Measurements from ENCODE around the gene CHCHD3. TPM values are rescaled to one million over a fixed set of nuclear protein-coding genes. Genes with fewer than 3 reads are reported as not detected.

Gene CHCHD3
- total RNA-seq, 1 experiment from 2014 or later: 114 TPM

GRCh38 chr7:132856416-132856815 is 225.5 kb downstream of the CHCHD3 start:
- Mint-ChIP-seq H3K27me3 (ENCODE audit: low read depth) (no peaks in the 10 kb centered on the region), H3K27ac (0 out of 2 replicates have a peak overlapping the region, but pooled peaks have one; percentile 41), H3K4me3 (no peak overlapping the region), H3K9me3 (no peaks in the 10 kb centered on the region), H3K4me1 (peaks cover 22% of the 10 kb centered on the region), H3K36me3 (no peaks in the 10 kb centered on the region)
- TF ChIP-seq ZNF263 (CRISPR knock-in tag; IDR thresholded peaks at IDR 0.05; ENCODE audit: low read depth) (no peak), OVOL2 (CRISPR knock-in tag; IDR thresholded peaks at IDR 0.05; ENCODE audit: borderline replicate concordance) (no peak), GTF2I (CRISPR knock-in tag; conservative IDR thresholded peaks at IDR 0.05) (no peak), NR2C2 (CRISPR knock-in tag; IDR thresholded peaks at IDR 0.05) (no peak), HMGA2 (CRISPR knock-in tag; IDR thresholded peaks at IDR 0.05) (no peak), ZNF232 (CRISPR knock-in tag; IDR thresholded peaks at IDR 0.05) (no peak), NFE2L1 (CRISPR knock-in tag; IDR thresholded peaks at IDR 0.05) (no peak), ZNF138 (CRISPR knock-in tag; conservative IDR thresholded peaks at IDR 0.05) (no peak), TEAD1 (CRISPR knock-in tag; IDR thresholded peaks at IDR 0.05) (no peak), AFF4 (CRISPR knock-in tag; IDR thresholded peaks at IDR 0.05; ENCODE audit: borderline replicate concordance) (no peak), FOXK1 (CRISPR knock-in tag; IDR thresholded peaks at IDR 0.05) (no peak)
- TF ChIP-seq, protein P1, sequence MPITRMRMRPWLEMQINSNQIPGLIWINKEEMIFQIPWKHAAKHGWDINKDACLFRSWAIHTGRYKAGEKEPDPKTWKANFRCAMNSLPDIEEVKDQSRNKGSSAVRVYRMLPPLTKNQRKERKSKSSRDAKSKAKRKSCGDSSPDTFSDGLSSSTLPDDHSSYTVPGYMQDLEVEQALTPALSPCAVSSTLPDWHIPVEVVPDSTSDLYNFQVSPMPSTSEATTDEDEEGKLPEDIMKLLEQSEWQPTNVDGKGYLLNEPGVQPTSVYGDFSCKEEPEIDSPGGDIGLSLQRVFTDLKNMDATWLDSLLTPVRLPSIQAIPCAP (CRISPR knock-in tag; IDR thresholded peaks at IDR 0.05): no peak
- TF ChIP-seq, protein P2, sequence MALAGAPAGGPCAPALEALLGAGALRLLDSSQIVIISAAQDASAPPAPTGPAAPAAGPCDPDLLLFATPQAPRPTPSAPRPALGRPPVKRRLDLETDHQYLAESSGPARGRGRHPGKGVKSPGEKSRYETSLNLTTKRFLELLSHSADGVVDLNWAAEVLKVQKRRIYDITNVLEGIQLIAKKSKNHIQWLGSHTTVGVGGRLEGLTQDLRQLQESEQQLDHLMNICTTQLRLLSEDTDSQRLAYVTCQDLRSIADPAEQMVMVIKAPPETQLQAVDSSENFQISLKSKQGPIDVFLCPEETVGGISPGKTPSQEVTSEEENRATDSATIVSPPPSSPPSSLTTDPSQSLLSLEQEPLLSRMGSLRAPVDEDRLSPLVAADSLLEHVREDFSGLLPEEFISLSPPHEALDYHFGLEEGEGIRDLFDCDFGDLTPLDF (CRISPR knock-in tag; IDR thresholded peaks at IDR 0.05): no peak
- TF ChIP-seq, protein P3, sequence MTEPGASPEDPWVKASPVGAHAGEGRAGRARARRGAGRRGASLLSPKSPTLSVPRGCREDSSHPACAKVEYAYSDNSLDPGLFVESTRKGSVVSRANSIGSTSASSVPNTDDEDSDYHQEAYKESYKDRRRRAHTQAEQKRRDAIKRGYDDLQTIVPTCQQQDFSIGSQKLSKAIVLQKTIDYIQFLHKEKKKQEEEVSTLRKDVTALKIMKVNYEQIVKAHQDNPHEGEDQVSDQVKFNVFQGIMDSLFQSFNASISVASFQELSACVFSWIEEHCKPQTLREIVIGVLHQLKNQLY (CRISPR knock-in tag; IDR thresholded peaks at IDR 0.05): no peak
- DNase-seq (ENCODE audit: low spot score) (no peak), ATAC-seq (no peak)
- ChIA-PET POLR2A (no interaction called here), CTCF (no interaction called here)

DNA sequence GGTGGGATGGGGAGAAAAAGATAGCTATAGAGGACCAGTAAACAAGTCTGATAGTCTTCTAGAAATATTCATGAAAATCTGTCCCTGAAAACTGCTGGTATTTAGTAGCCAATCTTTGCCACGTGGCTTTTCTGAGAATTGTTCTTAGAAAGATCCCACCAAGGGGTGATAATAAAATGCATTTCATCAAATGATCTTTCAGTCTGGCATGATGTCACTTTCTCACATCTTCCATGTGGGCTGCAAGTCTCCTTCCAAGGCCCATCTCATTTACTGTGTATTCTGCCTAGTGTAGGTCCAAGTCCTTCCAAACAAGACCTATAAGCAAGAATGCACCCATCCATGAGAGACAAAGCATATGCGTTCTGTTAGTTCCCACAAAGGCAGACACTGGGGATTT is 226.0 kb downstream of the CHCHD3 start:
- H3K9me3 Mint-ChIP-seq: no peaks in the 10 kb centered on the region
- no peak for DNase-seq (ENCODE audit: low spot score)
- POLR2A ChIA-PET: no interaction called here
- H3K4me3 Mint-ChIP-seq: no peak overlapping the region
- no peaks in the 10 kb centered on the region for H3K36me3 Mint-ChIP-seq
- H3K27ac Mint-ChIP-seq: no peak overlapping the region
- peaks cover 22% of the 10 kb centered on the region for H3K4me1 Mint-ChIP-seq
- no peak for ATAC-seq
- CTCF ChIA-PET: no interaction called here
- H3K27me3 Mint-ChIP-seq (ENCODE audit: low read depth): no peaks in the 10 kb centered on the region
- TF ChIP-seq, protein P4, sequence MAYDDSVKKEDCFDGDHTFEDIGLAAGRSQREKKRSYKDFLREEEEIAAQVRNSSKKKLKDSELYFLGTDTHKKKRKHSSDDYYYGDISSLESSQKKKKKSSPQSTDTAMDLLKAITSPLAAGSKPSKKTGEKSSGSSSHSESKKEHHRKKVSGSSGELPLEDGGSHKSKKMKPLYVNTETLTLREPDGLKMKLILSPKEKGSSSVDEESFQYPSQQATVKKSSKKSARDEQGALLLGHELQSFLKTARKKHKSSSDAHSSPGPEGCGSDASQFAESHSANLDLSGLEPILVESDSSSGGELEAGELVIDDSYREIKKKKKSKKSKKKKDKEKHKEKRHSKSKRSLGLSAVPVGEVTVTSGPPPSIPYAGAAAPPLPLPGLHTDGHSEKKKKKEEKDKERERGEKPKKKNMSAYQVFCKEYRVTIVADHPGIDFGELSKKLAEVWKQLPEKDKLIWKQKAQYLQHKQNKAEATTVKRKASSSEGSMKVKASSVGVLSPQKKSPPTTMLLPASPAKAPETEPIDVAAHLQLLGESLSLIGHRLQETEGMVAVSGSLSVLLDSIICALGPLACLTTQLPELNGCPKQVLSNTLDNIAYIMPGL (CRISPR knock-in tag; IDR thresholded peaks at IDR 0.05): no peak
- TF ChIP-seq ZNF121 (CRISPR knock-in tag; IDR thresholded peaks at IDR 0.05) (no peak), GTF2I (CRISPR knock-in tag; conservative IDR thresholded peaks at IDR 0.05) (no peak), MXD4 (CRISPR knock-in tag; IDR thresholded peaks at IDR 0.05; ENCODE audit: borderline replicate concordance) (no peak), ZNF396 (CRISPR knock-in tag; IDR thresholded peaks at IDR 0.05; ENCODE audit: borderline replicate concordance) (no peak), ZBTB43 (CRISPR knock-in tag; IDR thresholded peaks at IDR 0.05) (no peak)
- TF ChIP-seq, protein P5, sequence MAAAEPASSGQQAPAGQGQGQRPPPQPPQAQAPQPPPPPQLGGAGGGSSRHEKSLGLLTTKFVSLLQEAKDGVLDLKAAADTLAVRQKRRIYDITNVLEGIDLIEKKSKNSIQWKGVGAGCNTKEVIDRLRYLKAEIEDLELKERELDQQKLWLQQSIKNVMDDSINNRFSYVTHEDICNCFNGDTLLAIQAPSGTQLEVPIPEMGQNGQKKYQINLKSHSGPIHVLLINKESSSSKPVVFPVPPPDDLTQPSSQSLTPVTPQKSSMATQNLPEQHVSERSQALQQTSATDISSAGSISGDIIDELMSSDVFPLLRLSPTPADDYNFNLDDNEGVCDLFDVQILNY (CRISPR knock-in tag; IDR thresholded peaks at IDR 0.05): no peak
- TF ChIP-seq, protein P6, sequence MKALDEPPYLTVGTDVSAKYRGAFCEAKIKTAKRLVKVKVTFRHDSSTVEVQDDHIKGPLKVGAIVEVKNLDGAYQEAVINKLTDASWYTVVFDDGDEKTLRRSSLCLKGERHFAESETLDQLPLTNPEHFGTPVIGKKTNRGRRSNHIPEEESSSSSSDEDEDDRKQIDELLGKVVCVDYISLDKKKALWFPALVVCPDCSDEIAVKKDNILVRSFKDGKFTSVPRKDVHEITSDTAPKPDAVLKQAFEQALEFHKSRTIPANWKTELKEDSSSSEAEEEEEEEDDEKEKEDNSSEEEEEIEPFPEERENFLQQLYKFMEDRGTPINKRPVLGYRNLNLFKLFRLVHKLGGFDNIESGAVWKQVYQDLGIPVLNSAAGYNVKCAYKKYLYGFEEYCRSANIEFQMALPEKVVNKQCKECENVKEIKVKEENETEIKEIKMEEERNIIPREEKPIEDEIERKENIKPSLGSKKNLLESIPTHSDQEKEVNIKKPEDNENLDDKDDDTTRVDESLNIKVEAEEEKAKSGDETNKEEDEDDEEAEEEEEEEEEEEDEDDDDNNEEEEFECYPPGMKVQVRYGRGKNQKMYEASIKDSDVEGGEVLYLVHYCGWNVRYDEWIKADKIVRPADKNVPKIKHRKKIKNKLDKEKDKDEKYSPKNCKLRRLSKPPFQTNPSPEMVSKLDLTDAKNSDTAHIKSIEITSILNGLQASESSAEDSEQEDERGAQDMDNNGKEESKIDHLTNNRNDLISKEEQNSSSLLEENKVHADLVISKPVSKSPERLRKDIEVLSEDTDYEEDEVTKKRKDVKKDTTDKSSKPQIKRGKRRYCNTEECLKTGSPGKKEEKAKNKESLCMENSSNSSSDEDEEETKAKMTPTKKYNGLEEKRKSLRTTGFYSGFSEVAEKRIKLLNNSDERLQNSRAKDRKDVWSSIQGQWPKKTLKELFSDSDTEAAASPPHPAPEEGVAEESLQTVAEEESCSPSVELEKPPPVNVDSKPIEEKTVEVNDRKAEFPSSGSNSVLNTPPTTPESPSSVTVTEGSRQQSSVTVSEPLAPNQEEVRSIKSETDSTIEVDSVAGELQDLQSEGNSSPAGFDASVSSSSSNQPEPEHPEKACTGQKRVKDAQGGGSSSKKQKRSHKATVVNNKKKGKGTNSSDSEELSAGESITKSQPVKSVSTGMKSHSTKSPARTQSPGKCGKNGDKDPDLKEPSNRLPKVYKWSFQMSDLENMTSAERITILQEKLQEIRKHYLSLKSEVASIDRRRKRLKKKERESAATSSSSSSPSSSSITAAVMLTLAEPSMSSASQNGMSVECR (CRISPR knock-in tag; IDR thresholded peaks at IDR 0.05; ENCODE audit: borderline replicate concordance): no peak

Data from WTC11 (cell line).